LNCAP (cell line): ENCODE results near the gene MYH9.

Experiments used
- CTCF ChIP-seq: fragments of 450-650 bp; IDR thresholded peaks from 2 replicates; pipeline ENCODE4 v1.5.1; 2017; ENCODE audit warnings: mild to moderate bottlenecking

The MYH9 gene

GRCh38 chr22:36285545-36285944 is 102.2 kb downstream of the MYH9 start:
- TF ChIP-seq CTCF, result no peak

- no peak for TF ChIP-seq CTCF
Observed at GRCh38 chr22:36285017-36285416, 102.8 kb downstream of the MYH9 start.

GRCh38 chr22:36284171-36284571 is 103.6 kb downstream of the MYH9 start:
- TF ChIP-seq CTCF, result no peak

GRCh38 chr22:36282328-36282831 is 105.4 kb downstream of the MYH9 start:
- TF ChIP-seq CTCF, result no peak

- TF ChIP-seq CTCF, result no peak
Observed at GRCh38 chr22:36281781-36282327, 105.9 kb downstream of the MYH9 start.

- TF ChIP-seq CTCF, result no peak
Observed at GRCh38 chr22:36280379-36280778, 107.4 kb downstream of the MYH9 start.

- TF ChIP-seq CTCF, result no peak
Observed at GRCh38 chr22:36279219-36279666, 108.5 kb downstream of the MYH9 start.
